Astrocyte (in vitro differentiated cells and primary cell): ENCODE results near the gene RHOT1.

Experiments
- CTCF ChIP-seq: IDR thresholded peaks from 2 replicates; pipeline ENCODE4 v1.5.1; 2011; ENCODE audit warnings: low read depth, mild to moderate bottlenecking, inconsistent platforms, low read length, moderate library complexity; ENCODE audit not compliant: insufficient read depth
- EZH2 ChIP-seq: IDR thresholded peaks from 2 replicates; pipeline ENCODE4 v1.6.1; 2012; ENCODE audit warnings: mild to moderate bottlenecking, low read length, inconsistent platforms; ENCODE audit not compliant: insufficient read depth

DNA sequence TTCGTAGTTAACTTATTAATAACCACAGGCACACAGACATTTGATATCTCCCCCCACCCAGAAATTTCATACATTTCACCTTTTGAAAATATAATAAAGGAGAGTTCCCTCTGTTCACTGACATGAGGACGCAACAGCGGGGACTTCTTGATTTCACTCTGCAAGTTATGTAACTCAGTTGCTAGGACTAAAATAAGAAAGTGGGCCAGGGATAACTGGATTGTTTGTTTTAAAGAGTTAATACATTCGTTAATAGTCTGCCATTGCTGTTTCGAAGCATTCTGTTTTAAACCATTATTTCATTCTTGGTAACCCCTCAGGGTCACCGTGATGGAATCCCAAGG is 1.2 kb downstream of the RHOT1 start:
- TF ChIP-seq CTCF (no peak), EZH2 (no peak)
